ENCODE data around the gene LRRC74B.

DNA sequence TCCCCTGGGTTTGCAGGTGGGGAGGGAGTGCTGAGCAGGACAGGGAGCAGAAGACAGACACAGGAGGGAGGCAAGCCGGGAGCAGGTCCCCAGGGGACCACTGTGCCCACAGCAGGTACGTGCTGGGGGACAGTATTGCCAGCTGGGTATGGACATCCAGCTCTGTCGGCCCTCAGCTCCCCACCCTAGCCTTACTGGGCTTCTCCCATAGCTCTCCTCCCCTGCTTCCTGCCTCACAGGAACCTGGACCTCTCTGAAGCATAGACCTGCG, 9.8 kb downstream of the LRRC74B start:
- TF ChIP-seq, protein P1, sequence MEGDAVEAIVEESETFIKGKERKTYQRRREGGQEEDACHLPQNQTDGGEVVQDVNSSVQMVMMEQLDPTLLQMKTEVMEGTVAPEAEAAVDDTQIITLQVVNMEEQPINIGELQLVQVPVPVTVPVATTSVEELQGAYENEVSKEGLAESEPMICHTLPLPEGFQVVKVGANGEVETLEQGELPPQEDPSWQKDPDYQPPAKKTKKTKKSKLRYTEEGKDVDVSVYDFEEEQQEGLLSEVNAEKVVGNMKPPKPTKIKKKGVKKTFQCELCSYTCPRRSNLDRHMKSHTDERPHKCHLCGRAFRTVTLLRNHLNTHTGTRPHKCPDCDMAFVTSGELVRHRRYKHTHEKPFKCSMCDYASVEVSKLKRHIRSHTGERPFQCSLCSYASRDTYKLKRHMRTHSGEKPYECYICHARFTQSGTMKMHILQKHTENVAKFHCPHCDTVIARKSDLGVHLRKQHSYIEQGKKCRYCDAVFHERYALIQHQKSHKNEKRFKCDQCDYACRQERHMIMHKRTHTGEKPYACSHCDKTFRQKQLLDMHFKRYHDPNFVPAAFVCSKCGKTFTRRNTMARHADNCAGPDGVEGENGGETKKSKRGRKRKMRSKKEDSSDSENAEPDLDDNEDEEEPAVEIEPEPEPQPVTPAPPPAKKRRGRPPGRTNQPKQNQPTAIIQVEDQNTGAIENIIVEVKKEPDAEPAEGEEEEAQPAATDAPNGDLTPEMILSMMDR (IDR thresholded peaks at IDR 0.05; ENCODE audit: low read depth, low read length), result no peak
- no peak for TF ChIP-seq POLR2A (IDR thresholded peaks at IDR 0.05; ENCODE audit: extremely low read depth, insufficient read length)
